Measurements from ENCODE around the gene HDDC2.

Gene HDDC2

DNA sequence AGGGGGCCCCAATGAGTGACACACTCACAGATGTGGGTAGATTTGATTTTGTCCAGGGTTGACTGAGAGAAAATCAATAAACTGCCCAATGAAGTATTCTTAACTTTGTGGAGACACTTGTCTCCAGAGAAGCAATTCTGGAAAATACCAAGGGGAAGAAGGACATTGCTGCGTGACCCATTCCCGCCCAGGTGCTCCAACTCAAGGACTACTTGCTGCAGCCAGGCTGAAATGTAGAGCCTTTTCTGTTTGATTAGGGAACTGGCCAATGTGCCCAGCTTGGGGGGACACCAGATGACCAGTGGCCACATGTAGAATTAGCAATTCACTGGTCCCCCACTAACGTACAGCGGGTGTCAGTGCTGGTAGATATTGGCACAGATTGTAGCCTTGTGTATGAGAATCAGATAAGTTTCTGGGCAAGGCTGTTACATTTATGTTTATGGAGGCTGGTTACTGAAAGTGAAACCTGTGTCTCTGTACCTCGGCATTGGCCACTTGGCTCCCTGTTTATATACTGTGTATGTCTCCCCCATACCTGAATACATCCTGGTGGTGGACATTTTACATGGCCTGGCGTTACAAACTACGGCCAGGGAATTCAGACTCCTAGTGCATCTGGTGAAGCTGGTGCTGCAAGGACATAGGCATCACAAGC, 32.3 kb downstream of the HDDC2 start:
- DNase-seq (ENCODE audit: low read depth in 3 of 3), result no peak

DNA sequence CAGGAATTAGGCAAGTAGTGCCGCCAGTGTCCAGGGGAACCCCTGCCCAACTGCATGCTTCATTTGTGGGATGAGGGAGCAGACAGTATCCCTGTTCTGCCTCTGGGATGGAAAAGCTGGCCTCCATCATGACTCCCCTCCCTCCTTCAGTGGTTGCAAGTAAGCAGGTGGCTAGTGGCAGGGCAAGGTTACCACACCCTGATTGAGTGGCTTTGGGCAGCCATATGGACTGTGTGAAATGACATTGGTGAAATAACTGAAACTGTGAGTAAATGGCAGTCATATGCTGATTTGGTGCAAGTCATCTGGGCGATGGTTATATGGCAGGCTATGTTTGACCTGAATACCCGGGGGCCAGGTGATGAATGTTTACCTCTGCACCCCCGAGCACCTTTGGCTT, 33.0 kb downstream of the HDDC2 start:
- DNase-seq (ENCODE audit: low read depth in 3 of 3), result no peak

DNA sequence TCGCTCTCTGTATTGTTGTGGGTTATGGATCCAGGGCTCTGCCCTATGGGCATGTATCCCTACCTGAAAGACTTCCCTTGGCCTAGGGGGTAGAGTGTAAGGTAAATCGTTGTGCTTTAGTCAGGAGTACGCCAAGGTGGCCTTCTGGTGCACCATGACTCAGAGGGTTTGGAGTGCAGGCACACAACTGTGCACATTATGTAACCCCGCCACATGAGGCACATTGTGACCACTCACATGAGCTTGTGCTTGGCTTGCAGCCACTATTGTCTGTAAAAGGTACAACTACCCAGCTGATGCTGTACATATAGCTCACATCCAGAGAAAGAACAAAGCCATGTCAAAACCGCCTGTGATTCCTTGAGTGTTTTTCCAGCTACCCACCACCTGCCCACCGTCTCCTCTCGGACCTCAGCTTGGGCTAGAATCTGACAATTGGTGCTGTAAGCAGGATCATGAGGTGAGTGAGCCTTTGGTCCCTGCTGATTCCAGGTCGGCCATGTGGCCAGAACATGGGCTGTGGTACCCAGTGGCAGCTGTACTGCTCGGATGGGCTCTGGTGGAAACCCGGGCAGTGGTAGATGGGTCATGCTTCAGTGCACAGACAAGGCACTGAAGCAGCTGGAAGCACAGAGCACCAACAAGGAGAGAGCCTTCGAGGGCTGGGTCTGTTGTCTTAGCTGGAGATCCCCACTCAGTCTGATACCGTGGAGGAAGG, 33.8 kb downstream of the HDDC2 start:
- no peak for DNase-seq (ENCODE audit: low read depth in 3 of 3)

DNA sequence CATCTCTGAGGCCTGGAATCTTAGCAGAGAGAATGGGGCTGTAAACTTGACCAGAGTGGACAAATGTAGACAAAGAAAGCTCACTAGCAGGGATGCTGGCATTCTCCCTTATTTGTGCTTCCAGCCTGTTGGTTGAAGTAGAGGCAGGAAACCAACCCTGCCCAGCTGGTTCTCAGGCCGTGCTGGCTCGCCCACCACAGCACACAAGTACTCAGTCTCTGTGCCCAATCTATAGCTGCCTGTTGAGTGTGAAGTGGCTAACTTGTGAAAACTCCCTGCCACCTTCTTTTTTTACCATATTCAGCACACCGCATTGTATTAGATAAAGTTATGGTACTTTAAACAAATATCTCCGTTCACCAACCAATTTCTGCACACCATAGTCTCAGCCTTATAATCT, 37.3 kb downstream of the HDDC2 start:
- DNase-seq (ENCODE audit: low read depth in 3 of 3), result no peak

DNA sequence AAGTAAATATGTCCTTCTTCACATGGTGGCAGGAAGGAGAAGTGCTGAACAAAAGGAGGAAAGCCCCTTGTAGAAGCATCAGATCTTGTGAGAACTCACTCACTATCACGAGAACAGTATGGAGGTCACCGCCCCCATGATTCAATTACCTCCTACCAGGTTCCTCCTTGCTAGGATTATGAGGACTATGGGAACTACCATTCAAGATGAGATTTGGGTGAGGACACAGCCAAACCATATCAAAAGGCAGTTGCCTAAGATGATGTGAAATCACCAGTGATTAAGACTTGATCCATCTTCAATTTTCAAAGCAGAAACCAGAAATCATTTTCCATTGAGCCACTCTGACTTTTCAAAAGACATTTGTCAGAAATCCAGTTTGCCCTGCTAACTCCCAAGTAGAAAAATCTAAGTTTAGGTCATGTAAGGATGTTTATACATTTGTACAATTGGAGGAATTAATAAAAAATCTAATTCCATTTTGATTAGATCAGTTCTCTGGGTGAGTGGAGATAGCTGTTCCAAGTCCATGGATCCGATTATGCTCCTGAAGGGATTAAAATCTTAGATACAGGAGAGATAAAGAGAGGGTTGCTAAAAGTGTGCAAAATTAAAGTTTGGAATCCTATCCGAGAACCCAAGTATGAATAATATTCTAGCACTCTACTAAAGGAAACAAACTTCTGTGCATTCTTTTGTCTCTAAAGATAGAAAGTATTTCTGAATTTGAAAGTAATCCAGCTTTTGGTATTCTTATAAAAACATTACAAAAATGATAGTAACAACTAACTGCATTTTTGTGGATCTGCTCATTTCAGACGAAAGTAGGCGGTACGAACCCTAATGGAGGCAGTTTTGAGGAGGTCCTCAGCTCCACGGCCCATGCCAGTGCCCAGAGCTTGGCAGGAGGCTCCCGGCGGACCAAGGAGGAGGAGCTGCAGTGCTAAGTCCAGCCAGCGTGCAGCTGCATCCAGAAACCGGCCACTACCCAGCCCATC, 39.5 kb downstream of the HDDC2 start:
- DNase-seq (ENCODE audit: low read depth in 3 of 3), result no peak

DNA sequence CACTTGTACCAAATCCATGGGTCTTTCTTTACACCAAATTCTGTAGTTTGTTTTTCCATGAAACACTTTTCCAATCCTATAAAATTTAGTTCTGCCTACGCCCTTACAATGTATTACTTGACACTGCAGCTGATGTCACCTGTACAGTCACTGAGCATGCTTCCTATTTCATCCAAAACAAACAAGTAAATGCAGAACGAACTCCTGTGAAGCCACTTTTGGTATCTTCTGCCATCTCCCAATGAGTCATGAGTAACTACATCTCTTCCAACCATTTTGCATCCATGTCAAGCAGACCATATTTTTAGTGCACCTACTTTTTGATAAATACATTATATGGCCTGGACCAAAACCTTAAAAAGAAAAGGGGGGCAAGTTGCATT, 42.4 kb downstream of the HDDC2 start:
- DNase-seq (ENCODE audit: low read depth in 3 of 3), result no peak

DNA sequence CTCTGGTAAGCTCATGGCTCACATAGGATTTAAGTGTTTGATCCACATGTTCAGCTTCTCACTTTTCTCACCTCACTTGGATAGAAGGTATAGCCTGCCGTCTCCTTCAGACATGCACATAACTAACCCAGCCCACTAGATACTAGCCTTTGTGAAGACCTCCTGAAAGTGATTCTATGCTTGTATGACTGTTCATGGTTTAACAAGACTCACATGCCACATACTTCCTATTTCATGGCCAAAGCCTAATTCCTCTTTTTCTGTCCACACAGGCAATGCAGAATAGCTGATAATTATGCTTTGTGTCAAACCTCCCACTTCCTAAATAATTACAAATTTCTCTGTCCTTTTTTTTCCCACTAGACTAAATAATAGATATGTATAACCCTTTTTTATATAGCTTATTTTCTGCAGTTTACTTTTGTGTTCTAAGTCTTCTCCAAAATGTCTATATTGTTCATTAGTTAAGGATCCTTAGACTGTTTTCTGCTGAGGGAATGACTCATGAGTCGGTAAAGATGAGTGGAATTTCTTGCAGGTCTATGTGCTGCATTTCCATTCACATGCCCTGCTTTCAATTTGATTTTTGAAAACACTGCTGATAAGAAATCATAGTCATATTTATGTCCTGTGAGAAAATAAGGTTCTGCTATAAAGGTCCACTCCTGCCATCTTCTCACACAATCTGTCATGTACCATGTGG, 43.0 kb downstream of the HDDC2 start:
- DNase-seq (ENCODE audit: low read depth in 3 of 3), result no peak

DNA sequence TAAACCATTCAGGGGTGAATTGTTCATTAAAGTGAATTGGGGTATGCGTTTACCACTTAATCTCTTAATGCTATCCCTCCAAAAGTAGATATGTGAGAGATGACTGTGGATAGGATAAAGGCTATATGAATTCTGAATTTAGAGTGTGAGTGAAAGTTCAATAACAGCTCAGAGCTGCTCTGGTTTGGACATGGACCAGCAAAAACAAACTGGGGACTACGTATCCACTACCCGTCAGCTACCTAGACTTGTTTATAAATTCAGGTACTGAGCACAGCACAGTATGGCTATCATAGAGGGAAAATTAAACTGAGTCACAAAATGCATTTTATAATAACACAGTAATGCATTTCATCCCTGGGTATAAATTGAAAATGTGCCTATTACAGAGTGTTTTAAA, 44.4 kb downstream of the HDDC2 start:
- no peak for DNase-seq (ENCODE audit: low read depth in 3 of 3)

DNA sequence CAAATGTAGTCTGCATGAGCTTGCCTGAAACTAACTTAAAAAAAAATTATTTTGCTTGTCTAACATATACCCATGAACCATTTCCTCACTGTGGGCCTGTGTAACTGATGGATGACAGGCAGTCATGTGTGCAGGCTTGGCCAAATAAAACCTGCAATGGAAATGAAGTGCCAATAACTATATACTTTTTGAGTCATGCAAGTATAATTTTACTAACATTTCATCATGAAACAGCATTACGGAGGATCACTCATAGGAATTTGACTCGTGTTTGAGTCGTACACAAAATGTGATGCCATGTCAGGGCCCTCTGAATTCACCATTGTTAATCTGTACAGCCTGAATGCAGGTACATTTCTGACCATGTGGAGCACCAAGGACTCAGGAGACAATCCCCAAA, 46.6 kb downstream of the HDDC2 start:
- DNase-seq (ENCODE audit: low read depth in 3 of 3), result no peak

DNA sequence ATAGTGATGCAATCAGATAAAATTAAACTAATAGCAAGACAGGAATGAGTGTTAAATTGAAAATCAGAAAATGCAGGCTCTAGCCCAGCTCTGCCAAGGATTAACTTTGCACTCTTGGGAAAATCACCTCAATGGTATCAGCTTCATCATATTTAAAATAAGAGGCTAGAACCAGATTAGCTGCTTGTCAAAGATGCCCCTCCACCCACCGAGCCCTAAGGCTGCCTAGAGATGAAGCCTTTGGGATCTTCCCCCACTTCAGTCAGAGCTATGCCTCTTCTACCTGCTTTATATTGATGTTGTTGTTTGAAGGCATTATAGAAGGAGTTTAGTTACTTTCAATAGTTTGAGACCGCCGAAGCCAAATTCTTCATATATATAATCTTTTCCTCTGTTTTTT, 47.4 kb downstream of the HDDC2 start:
- no peak for DNase-seq (ENCODE audit: low read depth in 3 of 3)

DNA sequence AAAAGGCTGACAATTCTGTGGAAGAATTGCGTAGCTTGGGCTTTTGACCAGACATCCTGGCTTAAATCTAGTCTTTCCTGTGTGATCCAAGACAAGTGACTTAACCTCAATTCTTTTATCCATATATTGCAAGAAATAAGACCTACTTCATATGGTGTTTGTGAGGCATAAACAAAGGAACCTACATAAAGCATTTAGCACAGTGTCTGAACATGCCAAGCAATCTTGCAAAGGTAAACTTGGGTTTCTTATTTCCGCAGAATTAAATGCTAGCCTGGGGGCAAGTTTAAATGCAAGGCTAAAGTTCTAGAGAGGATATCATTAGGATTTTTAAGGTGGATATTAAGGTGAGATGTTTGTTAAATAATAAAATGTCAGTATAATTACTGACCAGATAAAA, 47.9 kb downstream of the HDDC2 start:
- DNase-seq (ENCODE audit: low read depth in 3 of 3), result no peak

DNA sequence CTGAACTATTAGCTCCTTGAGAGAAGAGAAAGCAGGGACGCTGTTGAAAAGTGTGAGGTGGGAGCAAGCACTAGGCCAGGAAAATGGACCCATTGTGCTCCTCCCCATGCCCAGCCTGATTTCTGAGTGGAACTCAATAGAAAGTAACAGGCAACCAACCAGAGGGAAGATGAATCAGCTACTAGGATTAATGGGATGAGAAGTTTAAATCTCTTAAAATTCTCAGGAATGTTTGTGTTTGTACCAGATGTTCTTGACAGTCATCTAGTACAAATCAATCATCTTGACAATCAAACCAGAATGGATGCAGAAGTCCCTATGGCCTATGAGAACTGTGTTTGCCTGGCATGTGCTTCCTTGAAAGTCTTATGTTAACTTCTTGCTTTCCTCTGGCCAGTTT, 48.9 kb downstream of the HDDC2 start:
- DNase-seq (ENCODE audit: low read depth in 3 of 3), result no peak

DNA sequence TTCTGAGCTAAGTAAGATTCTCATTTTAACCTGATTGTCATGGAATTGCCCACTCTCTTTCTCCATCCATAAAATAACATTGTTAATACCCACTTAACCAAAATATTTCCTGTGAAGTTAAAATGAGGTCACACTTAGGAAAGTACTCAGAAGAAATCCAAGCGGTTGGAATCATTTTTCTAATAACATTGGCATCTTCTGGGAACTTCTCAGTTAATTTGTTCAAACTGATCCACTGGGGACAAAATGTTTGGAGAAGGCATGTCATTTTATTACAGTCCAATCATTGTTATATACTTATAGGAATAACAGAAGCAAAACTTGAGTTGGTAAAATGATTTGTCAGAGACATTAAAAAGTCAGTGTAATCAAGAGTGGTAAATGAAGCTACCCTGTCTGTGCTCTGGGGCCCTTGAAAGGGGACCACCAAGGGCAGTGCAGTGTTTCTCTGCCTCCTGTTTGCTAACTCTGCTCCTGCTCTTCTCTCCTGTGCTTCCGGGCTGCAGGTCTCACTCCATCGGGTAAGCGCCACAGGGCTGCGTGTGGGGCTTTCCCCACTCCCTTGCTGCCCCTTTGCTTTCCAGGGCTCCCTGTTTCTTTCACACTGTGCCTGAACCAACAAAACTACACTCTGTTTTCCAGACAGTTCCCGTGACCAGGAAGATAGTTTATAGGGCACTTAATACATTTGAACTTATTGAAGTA, 50.1 kb downstream of the HDDC2 start:
- no peak for DNase-seq (ENCODE audit: low read depth in 3 of 3)

DNA sequence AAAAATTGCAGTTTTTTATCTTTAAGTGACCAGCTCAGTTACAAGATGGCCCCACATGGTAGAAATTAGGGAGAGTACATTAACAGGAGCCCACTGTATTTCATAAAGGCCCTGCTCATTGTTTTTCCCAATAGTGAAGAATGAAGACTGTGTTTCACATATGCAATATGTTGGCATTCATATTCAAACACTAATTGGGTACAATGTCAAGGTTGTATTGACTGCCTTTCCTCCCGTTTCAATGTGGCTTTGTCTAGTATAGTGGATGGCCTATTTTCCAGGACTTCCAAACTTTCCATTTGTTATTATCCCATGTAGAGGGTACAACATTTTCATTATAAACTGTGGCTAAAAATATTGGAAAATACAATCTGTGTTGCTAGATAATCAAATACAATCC, 51.3 kb downstream of the HDDC2 start:
- DNase-seq (ENCODE audit: low read depth in 3 of 3), result no peak

DNA sequence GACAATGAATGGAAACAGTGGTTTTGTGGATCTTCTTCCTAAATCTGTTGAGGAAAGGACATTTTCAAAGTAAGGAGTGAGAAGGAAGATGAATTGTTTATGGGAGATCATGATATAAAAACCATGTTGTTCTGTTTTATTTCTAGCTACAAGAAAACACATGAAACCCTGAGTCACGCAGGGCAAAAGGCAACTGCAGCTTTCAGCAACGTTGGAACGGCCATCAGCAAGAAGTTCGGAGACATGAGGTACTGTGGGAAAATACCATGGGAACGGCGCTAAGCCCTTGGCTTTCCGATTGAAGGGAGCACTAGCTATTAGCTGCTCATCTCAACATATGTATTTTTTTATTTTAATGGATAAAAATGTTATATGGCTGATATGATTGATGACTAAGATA, 53.6 kb downstream of the HDDC2 start:
- DNase-seq (ENCODE audit: low read depth in 3 of 3), result no peak

DNA sequence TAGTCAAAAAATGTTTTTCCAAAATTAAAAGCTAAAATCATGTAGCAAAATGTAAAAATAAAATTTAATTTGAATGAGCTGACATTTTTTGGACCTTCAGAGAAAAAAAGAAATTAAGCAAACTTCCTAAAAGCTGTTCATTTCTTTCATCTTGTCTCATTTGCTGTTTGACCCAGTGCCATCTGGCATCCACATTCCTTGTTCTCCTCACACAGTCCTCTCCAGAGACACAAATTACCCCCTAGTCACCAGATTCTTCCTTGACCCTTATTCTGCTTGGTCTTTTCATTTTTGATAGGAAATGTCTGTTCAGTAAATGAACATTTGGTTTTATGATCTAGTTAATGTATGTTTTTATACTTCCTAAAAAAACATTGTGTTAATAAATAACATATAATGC, 55.2 kb downstream of the HDDC2 start:
- DNase-seq (ENCODE audit: low read depth in 3 of 3), result no peak

DNA sequence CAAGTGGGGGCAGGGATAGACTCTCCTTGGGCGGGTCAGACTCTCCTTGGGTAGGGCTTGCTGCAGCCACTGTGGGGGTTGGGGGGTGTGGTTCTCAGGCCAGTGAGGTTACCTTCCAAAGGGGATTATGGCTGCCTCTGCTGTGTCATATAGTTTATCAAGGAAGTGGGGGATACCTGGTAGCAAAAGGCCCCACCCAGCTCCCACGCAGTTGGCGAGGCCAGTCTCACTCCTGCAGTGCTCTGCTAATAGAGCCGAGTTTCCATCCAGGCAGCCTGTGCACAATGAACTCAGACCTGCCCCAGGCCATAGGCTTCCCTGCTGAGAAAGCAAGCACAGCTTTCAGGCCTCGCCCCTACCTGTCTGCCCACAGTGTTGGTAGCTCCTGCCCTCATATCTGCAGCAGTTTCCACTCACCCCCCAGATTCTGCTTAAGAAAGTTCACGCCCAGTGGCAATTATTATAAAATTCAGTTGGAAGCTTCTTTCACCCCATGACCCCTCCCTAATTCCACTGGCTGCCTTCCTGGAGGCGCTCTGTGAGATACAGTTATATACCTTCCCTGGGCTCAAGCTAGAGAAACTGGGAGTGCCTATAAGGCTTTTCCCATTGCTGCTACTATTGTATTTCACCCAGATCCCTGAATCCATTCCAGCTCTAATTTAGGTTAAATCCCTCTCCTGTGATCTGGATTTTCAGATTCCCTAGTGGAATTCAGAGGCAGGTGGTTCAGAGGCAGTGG, 56.1 kb downstream of the HDDC2 start:
- no peak for DNase-seq (ENCODE audit: low read depth in 3 of 3)

DNA sequence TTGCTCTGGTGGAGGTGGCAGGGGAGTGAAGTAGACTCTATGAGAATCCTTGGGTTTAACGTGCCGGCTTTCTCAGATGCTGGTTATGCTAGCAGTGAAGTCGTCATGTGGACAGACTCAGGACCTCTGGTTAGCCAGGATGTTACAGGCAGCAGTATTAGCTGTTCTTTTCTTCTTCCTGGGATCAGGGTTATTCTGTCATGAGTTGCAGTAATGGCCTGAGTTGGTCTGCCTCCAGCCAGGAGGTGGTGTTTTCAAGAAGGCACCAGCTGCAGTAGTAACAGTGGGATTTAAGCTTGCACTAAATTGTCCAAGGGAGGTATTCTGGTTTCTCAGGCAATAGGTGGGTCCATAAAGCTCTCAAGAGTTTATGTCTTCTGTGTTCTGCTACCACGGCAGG, 56.7 kb downstream of the HDDC2 start:
- DNase-seq (ENCODE audit: low read depth in 3 of 3), result no peak

DNA sequence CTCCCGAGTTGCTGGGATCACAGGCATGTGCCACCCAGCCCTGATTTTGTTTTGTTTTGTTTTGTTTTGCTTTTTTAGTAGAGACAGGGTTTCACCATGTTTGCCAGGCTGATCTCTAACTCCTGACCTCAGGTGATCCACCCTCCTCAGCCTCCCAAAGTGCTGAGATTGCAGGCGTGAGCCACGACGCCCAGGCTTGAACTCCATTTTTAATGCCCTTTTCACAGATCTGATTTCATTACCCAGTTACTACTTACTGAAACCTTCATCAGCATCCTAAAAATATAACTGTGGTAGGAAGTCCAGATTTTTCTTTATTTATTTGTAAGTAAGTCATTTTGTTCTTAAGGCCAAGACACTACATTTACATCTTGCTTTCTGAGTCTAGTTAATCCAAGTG, 64.0 kb downstream of the HDDC2 start:
- DNase-seq (ENCODE audit: low read depth in 3 of 3), result no peak

DNA sequence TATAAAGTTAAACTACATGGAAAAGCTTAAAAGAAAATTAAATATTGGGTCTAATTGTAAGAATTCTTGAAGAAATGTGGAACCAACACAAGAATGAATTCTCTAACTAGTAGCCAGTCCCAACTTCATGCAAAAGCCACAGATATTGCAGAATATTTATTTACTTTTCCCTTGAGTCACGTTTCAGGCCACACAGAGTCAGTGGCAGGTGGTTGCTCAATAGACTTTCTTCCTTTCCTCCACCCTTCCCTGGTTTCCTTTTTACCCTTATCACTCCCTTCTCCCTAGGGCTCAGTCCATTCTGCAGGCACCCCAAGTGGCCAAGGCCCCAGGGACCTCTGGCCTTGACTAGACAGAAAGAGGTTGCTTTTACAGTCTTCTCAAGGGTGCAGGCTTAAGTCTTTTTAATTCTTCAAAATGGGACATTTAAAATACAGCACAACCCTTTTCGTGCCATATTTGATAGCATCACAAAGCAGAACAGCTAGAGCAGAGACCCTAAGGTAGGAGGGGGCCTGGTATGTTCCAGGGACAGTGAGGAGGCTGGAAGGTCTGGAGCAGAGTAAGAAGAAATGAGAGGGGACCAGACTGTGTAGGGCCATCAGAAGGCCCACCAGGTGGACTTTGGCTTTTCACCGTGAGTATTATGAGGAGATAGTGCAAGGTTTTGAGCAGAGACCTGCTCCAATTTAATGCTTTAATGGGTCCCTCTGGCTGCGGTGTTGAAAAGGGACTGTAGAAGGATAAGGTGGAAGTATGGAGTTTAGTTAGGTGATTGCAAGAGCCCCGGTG, 65.0 kb downstream of the HDDC2 start:
- DNase-seq (ENCODE audit: low read depth in 3 of 3), result no peak
